IMR-90 (cell line): Measurements from ENCODE around the gene CELF6. TPM values are rescaled to one million over a fixed set of nuclear protein-coding genes. Genes with fewer than 3 reads are reported as not detected.

ENCODE experiments used
- ATAC-seq: fragments of 200-7000 bp; cut with Tn5 transposase; 2 replicates; pipeline ENCODE4 v1.9.1; 2020; ENCODE audit warnings: low read depth, mild to moderate bottlenecking, moderate library complexity
- BruUV-seq: library from RNA; stranded (reverse); fragments of 400-500 nt; replicated peaks from 2 replicates; lab custom pipeline; 2021; lab: Mats Ljungman, UMichigan
- CTCF ChIA-PET: fragments of 300-600 bp; formaldehyde crosslinking; extraction: SDS; loops from one replicate; lab custom pipeline; 2021; ENCODE audit warnings: antibody characterized with exemption; lab: Yijun Ruan, JAX
- POLR2A ChIA-PET: fragments of 300-600 bp; sonication (Branson Sonifier 250); formaldehyde crosslinking; loops from one replicate; lab custom pipeline; 2022; ENCODE audit warnings: antibody characterized with exemption; ENCODE audit not compliant: unreplicated experiment; lab: Charles Lee
- DNase-seq: peaks from one replicate; pipeline ENCODE4 v3.0.0; 2013
- H2AFZ ChIP-seq: replicated peaks from 2 replicates; pipeline ENCODE3; 2013; ENCODE audit warnings: low read length, mild to moderate bottlenecking; ENCODE audit not compliant: poor library complexity
- H2AK5ac ChIP-seq: 2 replicates; pipeline ENCODE4 v1.6.1; 2013; ENCODE audit warnings: low read depth, low read length, inconsistent platforms
- H2AK9ac ChIP-seq: replicated peaks from 2 replicates; pipeline ENCODE3; 2013; ENCODE audit warnings: mild to moderate bottlenecking, low read depth, low read length, moderate library complexity; ENCODE audit not compliant: poor library complexity
- H2BK120ac ChIP-seq: 2 replicates; pipeline ENCODE4 v1.6.1; 2013; ENCODE audit warnings: low read depth, low read length, inconsistent platforms
- H2BK15ac ChIP-seq: 3 replicates; pipeline ENCODE4 v1.6.1; 2013; ENCODE audit warnings: low read depth, low read length, inconsistent platforms
- H2BK20ac ChIP-seq: 2 replicates; pipeline ENCODE4 v1.6.1; 2013; ENCODE audit warnings: low read depth, mild to moderate bottlenecking, inconsistent platforms, low read length, moderate library complexity
- H2BK5ac ChIP-seq: 2 replicates; pipeline ENCODE4 v1.6.1; 2013; ENCODE audit warnings: mild to moderate bottlenecking, low read depth, low read length, inconsistent platforms; ENCODE audit not compliant: poor library complexity, severe bottlenecking
- H3K14ac ChIP-seq: replicated peaks from 2 replicates; pipeline ENCODE4 v1.6.1; 2013; ENCODE audit warnings: low read depth, low read length, inconsistent platforms
- H3K18ac ChIP-seq: 2 replicates; pipeline ENCODE4 v1.6.1; 2013; ENCODE audit warnings: low read depth, low read length, control low read depth
- H3K23ac ChIP-seq: 2 replicates; pipeline ENCODE4 v1.6.1; 2013; ENCODE audit warnings: low read depth, low read length, inconsistent platforms
- H3K27ac ChIP-seq: 2 replicates; pipeline ENCODE4 v1.5.1; 2013; ENCODE audit warnings: mild to moderate bottlenecking, control low read depth, low read length; ENCODE audit not compliant: insufficient read depth
- H3K27me3 ChIP-seq: 2 replicates; pipeline ENCODE4 v1.6.1; 2013; ENCODE audit warnings: low read length; ENCODE audit not compliant: control insufficient read depth, insufficient read depth
- H3K36me3 ChIP-seq: 2 replicates; pipeline ENCODE4 v1.6.1; 2013; ENCODE audit warnings: low read length, mixed read lengths; ENCODE audit not compliant: control insufficient read depth, insufficient read depth
- H3K4ac ChIP-seq: 2 replicates; pipeline ENCODE4 v1.6.1; 2013; ENCODE audit warnings: low read depth, low read length, inconsistent platforms
- H3K4me1 ChIP-seq: 2 replicates; pipeline ENCODE4 v1.6.1; 2013; ENCODE audit warnings: low read length, mixed read lengths; ENCODE audit not compliant: control insufficient read depth, insufficient read depth
- H3K4me2 ChIP-seq: 2 replicates; pipeline ENCODE4 v1.6.1; 2013; ENCODE audit warnings: low read depth, mild to moderate bottlenecking, control low read depth, low read length, moderate library complexity
- H3K4me3 ChIP-seq: 2 replicates; pipeline ENCODE4 v1.5.1; 2013; ENCODE audit warnings: low read depth, mild to moderate bottlenecking, control low read depth, low read length, moderate library complexity; ENCODE audit not compliant: insufficient read depth
- H3K56ac ChIP-seq: 2 replicates; pipeline ENCODE4 v1.6.1; 2013; ENCODE audit warnings: low read length, inconsistent platforms; ENCODE audit not compliant: insufficient read depth; ENCODE audit errors: extremely low read depth
- H3K79me1 ChIP-seq, 2 experiments: 2 replicates each; pipeline ENCODE4 v1.6.1; 2013; ENCODE audit warnings: low read length in 2 of 2, inconsistent platforms in 1 of 2, low read depth in 1 of 2
- H3K9ac ChIP-seq: 2 replicates; pipeline ENCODE4 v1.6.1; 2013; ENCODE audit warnings: low read depth, low read length, control low read depth
- H3K9me1 ChIP-seq: 2 replicates; pipeline ENCODE4 v1.6.1; 2013; ENCODE audit warnings: low read length, inconsistent platforms; ENCODE audit not compliant: insufficient read depth
- H3K9me3 ChIP-seq: 2 replicates; pipeline ENCODE4 v1.6.1; 2013; ENCODE audit warnings: low read length; ENCODE audit not compliant: control insufficient read depth, insufficient read depth
- H4K20me1 ChIP-seq: 2 replicates; pipeline ENCODE4 v1.6.1; 2013; ENCODE audit warnings: low read length, inconsistent platforms; ENCODE audit not compliant: insufficient read depth
- H4K5ac ChIP-seq: 2 replicates; pipeline ENCODE4 v1.6.1; 2013; ENCODE audit warnings: mild to moderate bottlenecking, low read depth, low read length, control low read depth
- H4K8ac ChIP-seq, 2 experiments: 2 replicates each; pipeline ENCODE4 v1.6.1; 2013; ENCODE audit warnings: low read depth in 2 of 2, low read length in 2 of 2, control low read depth in 1 of 2, inconsistent platforms in 1 of 2
- H4K91ac ChIP-seq: 2 replicates; pipeline ENCODE4 v1.6.1; 2013; ENCODE audit warnings: low read depth, low read length, inconsistent platforms; ENCODE audit not compliant: insufficient read depth
- BHLHE40 ChIP-seq: fragments of 150-350 bp; IDR thresholded peaks from 2 replicates; pipeline ENCODE4 v1.6.1; 2016; ENCODE audit warnings: mild to moderate bottlenecking, low read depth, low read length
- CEBPB ChIP-seq: IDR thresholded peaks from 2 replicates; pipeline ENCODE4 v1.6.1; 2012; ENCODE audit warnings: low read depth, low read length, improper control_type of control experiment
- MAFK ChIP-seq: IDR thresholded peaks from 2 replicates; pipeline ENCODE4 v1.6.1; 2012; ENCODE audit warnings: low read depth, low read length, improper control_type of control experiment
- NFE2L2 ChIP-seq: fragments of 150-350 bp; IDR thresholded peaks from 2 replicates; pipeline ENCODE4 v1.6.1; 2016; ENCODE audit warnings: low read depth, mild to moderate bottlenecking, low read length
- POLR2A ChIP-seq: IDR thresholded peaks from 2 replicates; pipeline ENCODE4 v1.6.1; 2012; ENCODE audit warnings: mild to moderate bottlenecking, low read depth, low read length
- RAD21 ChIP-seq: IDR thresholded peaks from 2 replicates; pipeline ENCODE4 v1.6.1; 2012; ENCODE audit warnings: low read length, improper control_type of control experiment
- RCOR1 ChIP-seq: IDR thresholded peaks from 2 replicates; pipeline ENCODE4 v1.6.1; 2012; ENCODE audit warnings: mild to moderate bottlenecking, low read length, improper control_type of control experiment; ENCODE audit not compliant: insufficient replicate concordance
- WGBS, 2 experiments: methylation state at CpG; one replicate each; pipeline versions ENCODE4 v1.1.5 to v1.1.7; 2013; ENCODE audit warnings: missing lambda C conversion rate in 2 of 2; ENCODE audit not compliant: insufficient read length in 1 of 2; ENCODE audit errors: extremely low coverage in 2 of 2; 5-methylcytosine and 5-hydroxymethylcytosine counted together
- dilution Hi-C: fragments of 300-500 bp; cut with HindIII; formaldehyde crosslinking; loops from one replicate; pipeline ENCODE4 v1.14.3; 2018; ENCODE audit warnings: low sequenced_read_pairs; ENCODE audit not compliant: unreplicated experiment
- in situ Hi-C: fragments of 300-500 bp; cut with MboI; formaldehyde crosslinking; loops from 3 replicates; pipeline ENCODE4 v1.14.3; 2019; ENCODE audit warnings: low sequenced_read_pairs, inconsistent platforms, mixed read lengths
- intact Hi-C: fragments of 100-400 bp; cut with micrococcal nuclease; formaldehyde crosslinking; loops from 2 replicates; pipeline ENCODE4 v1.10.0; 2022
- polyA plus RNA-seq, 3 experiments: library from polyadenylated mRNA; depleted of rRNA; stranded (reverse); fragments of >200 nt; gene quantifications; 2 replicates each; pipeline ENCODE4 v1.2.3, GENCODE V29; 2012; ENCODE audit warnings: low replicate concordance in 1 of 3
- total RNA-seq: library from RNA; depleted of rRNA; stranded (reverse); fragments of >200 nt; gene quantifications from 2 replicates; pipeline ENCODE4 v1.2.3, GENCODE V29; 2012
- TF ChIP-seq, protein P1 (sequence below): conservative IDR thresholded peaks from 2 replicates; pipeline ENCODE4 v1.5.1; 2012; ENCODE audit warnings: mild to moderate bottlenecking, low read depth, low read length, improper control_type of control experiment
- TF ChIP-seq, protein P2 (sequence below): fragments of 150-350 bp; IDR thresholded peaks from 2 replicates; pipeline ENCODE4 v1.6.1; 2016; ENCODE audit warnings: low read depth, mild to moderate bottlenecking, low read length, moderate library complexity, borderline replicate concordance

CELF6 gene
- total and polyA plus RNA-seq, 2 of the 4 experiments (the other 2 are of a cell fraction): 0.07 TPM; not detected in 1

DNA sequence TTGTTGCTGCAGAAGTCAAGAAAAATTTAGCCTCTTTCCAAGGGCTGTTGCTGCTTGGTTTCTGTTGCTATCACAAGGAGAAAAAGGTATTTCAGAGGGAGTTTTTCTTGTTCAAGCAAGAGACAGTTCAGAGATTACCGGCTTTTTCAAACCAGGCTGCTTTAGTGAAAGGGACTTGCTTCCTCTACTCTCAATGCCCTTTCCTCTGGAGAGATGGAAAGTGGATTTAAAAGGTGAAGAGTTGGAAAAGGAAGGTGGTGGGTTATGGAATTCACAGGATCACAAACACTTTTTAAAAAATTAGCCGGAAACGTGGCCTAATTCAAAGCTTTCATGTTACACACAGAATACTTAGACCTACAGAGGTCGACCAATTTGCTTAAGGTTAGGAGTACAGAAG, 48.7 kb downstream of the CELF6 start:
- Histone ChIP-seq H3K4me3 (no peak overlapping the region), H4K8ac (no peak overlapping the region), H3K79me1 (peaks cover 25 to 32% of the 10 kb centered on the region in 2 experiments), H4K91ac (no peak overlapping the region), H3K4me1 (no peaks in the 10 kb centered on the region), H3K14ac (no peak overlapping the region), H2AFZ (no peak overlapping the region), H2BK15ac (no peak overlapping the region), H3K18ac (no peak overlapping the region), H4K5ac (no peak overlapping the region), H2BK120ac (no peak overlapping the region), H3K36me3 (peaks cover 9% of the 10 kb centered on the region), H3K27ac (no peak overlapping the region), H3K9me3 (no peaks in the 10 kb centered on the region), H2BK5ac (no peak overlapping the region), H2AK9ac (no peak overlapping the region), H2AK5ac (no peak overlapping the region), H3K4me2 (peak overlapping the region; percentile 93; the same call in 1 of the 2 replicates), H4K20me1 (no peaks in the 10 kb centered on the region; the same call in 1 of the 2 replicates), H3K9me1 (peaks cover 4% of the 10 kb centered on the region; the same call in 1 of the 2 replicates), H3K56ac (no peak overlapping the region), H3K23ac (peak overlapping the region; percentile 52), H3K4ac (no peak overlapping the region), H2BK20ac (no peak overlapping the region), H3K9ac (no peak overlapping the region), H3K27me3 (no peaks in the 10 kb centered on the region)
- POLR2A ChIA-PET: no interaction called here
- in situ Hi-C loops: no loop called here
- WGBS, 2 experiments: no CpG with 5 or more reads among the region's 4 CpGs
- intact Hi-C loops: loop anchor here (5.0 kb wide), 1 partner anchor 74 kb away; the partner anchor contains the start of gene GRAMD2A
- CTCF ChIA-PET: no interaction called here
- dilution Hi-C loops: no loop called here
- TF ChIP-seq MAFK (no peak), BHLHE40 (no peak), NFE2L2 (no peak), RAD21 (no peak), CEBPB (no peak), RCOR1 (no peak), POLR2A (no peak)
- TF ChIP-seq, protein P1, sequence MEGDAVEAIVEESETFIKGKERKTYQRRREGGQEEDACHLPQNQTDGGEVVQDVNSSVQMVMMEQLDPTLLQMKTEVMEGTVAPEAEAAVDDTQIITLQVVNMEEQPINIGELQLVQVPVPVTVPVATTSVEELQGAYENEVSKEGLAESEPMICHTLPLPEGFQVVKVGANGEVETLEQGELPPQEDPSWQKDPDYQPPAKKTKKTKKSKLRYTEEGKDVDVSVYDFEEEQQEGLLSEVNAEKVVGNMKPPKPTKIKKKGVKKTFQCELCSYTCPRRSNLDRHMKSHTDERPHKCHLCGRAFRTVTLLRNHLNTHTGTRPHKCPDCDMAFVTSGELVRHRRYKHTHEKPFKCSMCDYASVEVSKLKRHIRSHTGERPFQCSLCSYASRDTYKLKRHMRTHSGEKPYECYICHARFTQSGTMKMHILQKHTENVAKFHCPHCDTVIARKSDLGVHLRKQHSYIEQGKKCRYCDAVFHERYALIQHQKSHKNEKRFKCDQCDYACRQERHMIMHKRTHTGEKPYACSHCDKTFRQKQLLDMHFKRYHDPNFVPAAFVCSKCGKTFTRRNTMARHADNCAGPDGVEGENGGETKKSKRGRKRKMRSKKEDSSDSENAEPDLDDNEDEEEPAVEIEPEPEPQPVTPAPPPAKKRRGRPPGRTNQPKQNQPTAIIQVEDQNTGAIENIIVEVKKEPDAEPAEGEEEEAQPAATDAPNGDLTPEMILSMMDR: no peak
- TF ChIP-seq, protein P2, sequence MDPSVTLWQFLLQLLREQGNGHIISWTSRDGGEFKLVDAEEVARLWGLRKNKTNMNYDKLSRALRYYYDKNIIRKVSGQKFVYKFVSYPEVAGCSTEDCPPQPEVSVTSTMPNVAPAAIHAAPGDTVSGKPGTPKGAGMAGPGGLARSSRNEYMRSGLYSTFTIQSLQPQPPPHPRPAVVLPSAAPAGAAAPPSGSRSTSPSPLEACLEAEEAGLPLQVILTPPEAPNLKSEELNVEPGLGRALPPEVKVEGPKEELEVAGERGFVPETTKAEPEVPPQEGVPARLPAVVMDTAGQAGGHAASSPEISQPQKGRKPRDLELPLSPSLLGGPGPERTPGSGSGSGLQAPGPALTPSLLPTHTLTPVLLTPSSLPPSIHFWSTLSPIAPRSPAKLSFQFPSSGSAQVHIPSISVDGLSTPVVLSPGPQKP: no peak
- BruUV-seq: no TSS peak
- DNase-seq (no peak), ATAC-seq (no peak)
